ENCODE measurements around the gene ATG2B.

ATG2B gene

GRCh38 chr14:96309896-96310330 lies 53.2 kb downstream of the ATG2B start:
- TF ChIP-seq CTCF (IDR thresholded peaks at IDR 0.05), result no peak
- Histone ChIP-seq H3K27me3 (no peaks in the 10 kb centered on the region), H3K27ac (no peak overlapping the region), H3K36me3 (peaks cover 86% of the 10 kb centered on the region), H3K9me3 (no peaks in the 10 kb centered on the region), H3K4me3 (ENCODE audit: low read depth in 1 of 2, low read length in 1 of 2) (no peak overlapping the region), H3K4me1 (ENCODE audit: control insufficient read depth in 1 of 2, insufficient read depth in 1 of 2, low read depth in 1 of 2, low read length in 1 of 2) (no peaks in the 10 kb centered on the region)

DNA sequence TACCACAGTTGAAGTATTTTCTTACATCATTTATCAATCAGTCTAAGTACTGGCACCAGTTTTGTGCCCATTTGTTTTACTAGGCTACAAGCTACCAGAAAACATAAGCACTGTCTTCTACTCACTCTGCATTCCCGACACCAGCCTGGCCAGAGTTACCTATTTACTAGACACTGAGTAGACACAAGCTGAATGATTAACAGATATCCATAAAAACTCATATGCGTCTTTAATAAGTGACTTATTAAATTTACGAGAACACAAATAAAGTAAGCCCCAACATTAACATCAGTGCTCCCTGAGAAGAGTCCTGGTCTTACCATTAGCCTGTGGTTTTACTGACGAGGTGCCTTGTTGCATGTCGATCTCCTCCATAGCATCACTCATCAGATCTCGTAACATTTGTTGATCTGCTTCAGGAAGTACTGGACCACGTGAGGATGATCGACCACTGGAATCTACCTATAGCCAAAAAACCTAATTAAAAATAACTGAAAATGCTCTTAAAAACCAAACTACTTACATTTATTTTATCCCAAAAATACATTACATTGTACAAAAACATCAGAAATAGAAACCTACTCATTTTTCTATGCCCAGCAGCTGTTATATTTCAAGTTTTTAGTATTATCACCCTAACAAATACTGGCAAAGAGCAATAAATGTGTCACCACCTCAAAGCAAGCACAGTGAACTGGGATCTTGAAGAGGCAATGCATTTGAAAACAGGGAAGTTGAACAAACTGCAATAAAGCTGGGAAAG lies 53.8 kb downstream of the ATG2B start:
- no peak overlapping the region for H3K4me3 ChIP-seq (ENCODE audit: low read depth in 1 of 2, low read length in 1 of 2)
- no peaks in the 10 kb centered on the region for H3K9me3 ChIP-seq
- H3K36me3 ChIP-seq, result peaks cover 86% of the 10 kb centered on the region
- no peaks in the 10 kb centered on the region for H3K4me1 ChIP-seq (ENCODE audit: control insufficient read depth in 1 of 2, insufficient read depth in 1 of 2, low read depth in 1 of 2, low read length in 1 of 2)
- TF ChIP-seq CTCF (IDR thresholded peaks at IDR 0.05), result no peak
- no peak overlapping the region for H3K27ac ChIP-seq
- no peaks in the 10 kb centered on the region for H3K27me3 ChIP-seq

DNA sequence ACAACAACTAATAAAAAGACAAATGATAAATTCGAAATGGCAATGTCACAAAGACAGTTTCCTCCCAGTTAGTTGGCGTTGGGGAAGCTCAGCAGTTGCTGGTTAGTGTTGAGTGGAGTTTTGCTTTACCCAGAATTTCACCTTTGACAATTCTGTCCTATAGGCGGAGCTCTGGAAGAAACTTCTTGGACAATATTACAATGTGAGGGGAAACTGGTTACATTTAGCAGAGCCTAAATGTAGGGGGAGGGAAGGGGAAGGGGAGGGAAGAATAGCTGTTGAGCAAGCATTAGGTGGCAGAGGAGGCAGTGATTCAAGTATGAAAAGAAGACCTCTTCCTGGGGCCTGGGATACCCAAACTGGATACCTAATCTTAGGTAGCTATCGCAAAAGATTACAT lies 55.7 kb downstream of the ATG2B start:
- Histone ChIP-seq H3K4me1 (ENCODE audit: control insufficient read depth in 1 of 2, insufficient read depth in 1 of 2, low read depth in 1 of 2, low read length in 1 of 2) (no peaks in the 10 kb centered on the region), H3K36me3 (peaks cover 87% of the 10 kb centered on the region)
- TF ChIP-seq CTCF (IDR thresholded peaks at IDR 0.05), result no peak

DNA sequence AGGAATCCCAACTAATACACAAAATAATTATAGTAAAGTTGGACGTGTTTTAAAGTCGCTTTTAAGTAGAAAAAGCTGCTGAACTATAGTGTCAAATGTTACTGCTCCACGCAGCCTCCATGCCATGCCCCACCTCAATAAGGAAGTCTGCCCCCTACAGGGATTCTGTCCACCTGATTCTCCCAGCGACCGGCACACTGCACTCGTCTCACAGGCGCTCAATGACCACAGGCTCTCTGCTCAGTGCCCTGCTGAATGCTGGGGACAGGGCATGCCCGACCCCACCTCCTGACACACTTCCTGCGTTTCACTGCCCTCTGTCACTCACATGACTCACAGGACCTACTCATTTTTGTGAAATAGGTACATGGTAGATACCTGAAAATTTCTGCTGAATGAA lies 58.2 kb downstream of the ATG2B start:
- no peak overlapping the region for H3K27ac ChIP-seq
- H3K4me1 ChIP-seq (ENCODE audit: control insufficient read depth in 1 of 2, insufficient read depth in 1 of 2, low read depth in 1 of 2, low read length in 1 of 2), result no peaks in the 10 kb centered on the region
- no peaks in the 10 kb centered on the region for H3K27me3 ChIP-seq
- TF ChIP-seq CTCF (IDR thresholded peaks at IDR 0.05), result no peak
- H3K4me3 ChIP-seq (ENCODE audit: low read depth in 1 of 2, low read length in 1 of 2), result no peak overlapping the region
- H3K9me3 ChIP-seq, result no peaks in the 10 kb centered on the region
- H3K36me3 ChIP-seq, result peaks cover 86% of the 10 kb centered on the region

More for the DNA sequence above, 55.7 kb downstream of the ATG2B start:
- Histone ChIP-seq H3K27me3 (no peaks in the 10 kb centered on the region), H3K9me3 (no peaks in the 10 kb centered on the region), H3K4me3 (ENCODE audit: low read depth in 1 of 2, low read length in 1 of 2) (no peak overlapping the region), H3K27ac (no peak overlapping the region)

- Histone ChIP-seq H3K4me3 (ENCODE audit: low read depth in 1 of 2, low read length in 1 of 2) (no peak overlapping the region), H3K4me1 (ENCODE audit: control insufficient read depth in 1 of 2, insufficient read depth in 1 of 2, low read depth in 1 of 2, low read length in 1 of 2) (no peaks in the 10 kb centered on the region), H3K27ac (no peak overlapping the region), H3K36me3 (peaks cover 86% of the 10 kb centered on the region), H3K27me3 (no peaks in the 10 kb centered on the region), H3K9me3 (no peaks in the 10 kb centered on the region)
- no peak for TF ChIP-seq CTCF (IDR thresholded peaks at IDR 0.05)
These were observed 59.2 kb downstream of the ATG2B start for GRCh38 chr14:96303981-96304380.
